Stimulated activated CD4-positive, alpha-beta T cell treated with anti-CD3 and anti-CD28 coated beads, Interleukin-15, amount 100 ng/mL, for 24 hours (primary cell): ENCODE measurements around the gene SRD5A3.
"Not testable (repeated sequence)": the region's sequence is repeated elsewhere in the genome, so short reads cannot be mapped to it uniquely, and the experiment has no call there.

Source experiments
- DNase-seq: peaks from one replicate; pipeline ENCODE4 v3.0.0-alpha.2; 2020

Gene SRD5A3

GRCh38 chr4:55347610-55348228, 1.7 kb downstream of the SRD5A3 start:
- DNase-seq: no peak

DNA sequence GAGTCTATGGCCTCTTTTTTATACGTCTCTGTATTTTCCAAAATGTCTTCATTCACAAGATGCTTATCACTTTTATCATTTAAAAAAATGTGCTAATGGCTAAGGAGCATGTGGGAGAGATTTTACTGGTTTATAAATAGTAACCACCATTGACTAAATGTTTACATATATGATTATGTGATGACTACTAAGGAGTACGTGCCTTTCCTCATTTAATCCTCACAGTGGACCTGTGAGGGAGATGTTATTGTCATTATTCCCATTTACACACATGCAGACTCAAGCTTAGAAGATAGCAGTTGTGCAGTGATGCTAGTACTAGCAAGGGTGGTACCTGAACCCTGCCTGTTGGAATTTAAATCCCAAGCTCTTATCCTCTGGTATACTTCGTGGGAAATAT, 2.4 kb downstream of the SRD5A3 start:
- DNase-seq: no peak

GRCh38 chr4:55350870-55351269, 4.8 kb downstream of the SRD5A3 start:
- DNase-seq: not testable (repeated sequence)

DNA sequence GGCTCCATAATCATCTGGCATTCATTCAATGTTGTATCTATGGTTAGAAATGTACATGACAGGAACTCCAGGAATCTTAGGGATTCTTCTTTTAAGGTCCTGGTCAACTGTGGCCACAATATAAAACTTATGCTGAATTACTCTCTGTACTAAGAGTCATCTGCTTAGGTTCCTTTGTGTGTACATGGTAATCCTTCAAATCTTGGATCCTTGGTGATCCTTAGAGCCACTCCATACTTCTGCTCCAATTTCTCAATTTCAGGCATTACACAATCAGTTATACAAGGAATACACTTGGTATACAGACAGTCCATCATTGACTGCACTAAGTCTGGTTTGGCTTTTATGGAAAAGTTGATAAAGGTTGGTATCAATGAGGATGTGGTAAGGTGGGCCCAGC, 5.8 kb downstream of the SRD5A3 start:
- DNase-seq: no peak

- no peak for DNase-seq
Measured at GRCh38 chr4:55352726-55353125, 6.7 kb downstream of the SRD5A3 start.

GRCh38 chr4:55353228-55353747, 7.2 kb downstream of the SRD5A3 start:
- not testable (repeated sequence) for DNase-seq

- DNase-seq: no peak
Measured at GRCh38 chr4:55354648-55355047, 8.6 kb downstream of the SRD5A3 start.

GRCh38 chr4:55355555-55355954, 9.5 kb downstream of the SRD5A3 start:
- no peak for DNase-seq

DNA sequence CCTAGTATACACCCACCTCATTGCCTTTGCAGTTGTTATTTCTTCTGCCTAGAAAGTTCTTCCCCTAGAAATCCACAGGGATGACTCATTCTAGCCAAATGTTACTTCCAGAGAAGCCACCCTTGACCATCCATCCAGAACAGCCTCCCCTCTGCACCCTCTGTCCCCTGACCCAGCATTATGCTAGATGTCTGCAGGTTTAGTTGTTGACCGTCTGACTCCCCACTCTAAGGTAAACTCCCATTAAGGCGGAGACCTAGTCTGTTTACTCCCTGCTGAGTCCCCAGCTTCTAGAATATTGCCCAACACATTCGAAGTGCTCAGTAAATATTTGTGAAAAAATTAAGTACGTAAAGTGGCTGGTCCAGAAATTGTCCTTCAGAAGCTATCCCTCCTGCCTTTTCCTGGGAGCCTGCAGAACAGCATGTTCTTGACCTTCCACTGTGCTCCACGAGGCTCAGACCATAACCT, 11.0 kb downstream of the SRD5A3 start:
- DNase-seq: no peak

DNA sequence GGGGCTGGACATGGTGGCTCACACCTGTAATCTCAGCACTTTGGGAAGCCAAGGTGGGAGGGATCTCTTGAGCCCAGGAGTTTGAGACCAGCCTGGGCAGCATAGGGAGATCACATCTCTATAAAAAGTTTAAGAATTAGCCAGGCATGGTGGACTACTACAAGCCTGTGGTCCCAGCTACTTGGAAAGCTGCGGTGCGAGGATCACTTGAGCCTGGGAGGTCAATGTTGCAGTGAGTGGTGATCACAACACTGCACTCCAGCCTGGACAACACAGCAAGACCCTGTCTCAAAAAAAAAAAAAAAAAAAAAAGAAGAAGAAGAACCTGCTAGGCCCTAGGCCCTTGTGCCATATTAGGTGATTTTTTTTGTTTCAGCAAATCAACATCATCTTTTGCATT, 12.2 kb downstream of the SRD5A3 start:
- DNase-seq: no peak

DNA sequence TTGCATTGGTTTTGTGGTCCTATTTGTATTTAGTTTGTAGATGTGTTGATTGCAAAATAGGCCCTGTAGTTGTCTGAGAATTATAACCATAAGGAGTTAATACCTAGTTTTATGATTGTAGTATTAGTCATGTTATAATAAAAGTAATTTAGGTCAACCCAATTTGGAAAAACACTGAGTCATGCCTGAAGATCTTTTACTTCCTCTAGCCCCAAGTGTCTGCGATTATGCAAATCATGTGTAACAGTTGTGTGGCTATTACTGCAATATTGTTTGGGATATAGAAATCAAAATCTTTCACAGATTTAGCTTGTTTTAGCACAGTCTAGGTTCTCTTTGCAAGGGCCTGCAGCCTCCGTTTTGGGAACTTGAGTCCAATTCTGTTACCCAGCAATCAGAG, 12.6 kb downstream of the SRD5A3 start:
- no peak for DNase-seq

GRCh38 chr4:55359397-55359916, 13.4 kb downstream of the SRD5A3 start:
- no peak for DNase-seq

GRCh38 chr4:55362938-55363337, 16.9 kb downstream of the SRD5A3 start:
- DNase-seq: peak; percentile 14

- DNase-seq: no peak
Measured at GRCh38 chr4:55363691-55364351, 17.8 kb downstream of the SRD5A3 start.

DNA sequence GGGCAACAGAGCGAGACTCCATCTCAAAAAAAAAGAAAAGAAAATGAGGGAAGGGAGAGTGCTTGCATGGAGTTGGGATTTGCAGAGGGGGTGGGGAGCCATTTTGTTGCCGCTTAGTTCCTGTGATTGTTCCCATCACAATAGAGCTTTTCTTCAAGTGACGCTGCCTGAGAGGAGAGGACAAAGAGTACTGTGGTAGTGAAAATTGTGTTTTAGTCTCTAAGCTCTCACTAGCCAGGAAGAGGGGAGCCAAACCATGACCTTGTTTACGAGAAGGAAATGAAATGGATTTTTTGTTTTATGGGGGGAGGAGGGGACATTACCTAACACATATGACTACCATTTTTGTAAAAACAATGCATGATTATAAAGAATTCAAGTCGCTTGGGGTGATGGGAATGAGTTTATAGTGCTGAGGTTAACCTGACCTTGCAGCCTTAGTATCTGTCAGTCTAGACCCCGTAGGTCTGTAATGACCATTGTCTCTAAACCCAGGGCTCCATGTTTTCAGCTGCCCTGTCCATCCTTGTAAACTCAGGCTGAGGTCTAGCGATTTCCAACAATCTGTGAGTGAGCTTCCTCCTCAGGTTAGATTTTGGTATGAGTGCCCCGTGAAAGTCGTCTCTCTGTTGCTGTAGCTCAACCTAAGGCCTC, 18.8 kb downstream of the SRD5A3 start:
- no peak for DNase-seq

DNA sequence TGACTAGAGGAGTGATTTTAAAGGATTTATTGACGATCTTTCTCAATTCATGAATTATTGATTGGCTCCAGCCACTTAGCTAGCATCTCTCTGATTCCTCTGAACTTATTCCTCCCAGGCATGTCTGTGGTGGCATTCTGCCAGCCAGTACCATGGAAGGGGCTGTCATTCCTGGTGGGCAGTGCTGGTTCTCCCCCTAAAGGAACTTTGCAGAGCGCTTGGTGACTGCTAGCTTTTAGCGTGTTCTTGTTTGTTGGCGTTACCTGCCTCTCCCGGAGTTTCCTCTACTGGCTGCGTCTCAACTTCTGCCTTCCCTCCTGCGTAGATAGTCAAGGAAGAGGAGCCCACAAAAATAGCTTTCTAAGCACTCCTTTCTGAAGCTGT, 19.3 kb downstream of the SRD5A3 start:
- DNase-seq: no peak

GRCh38 chr4:55366621-55367020, 20.6 kb downstream of the SRD5A3 start:
- DNase-seq: no peak

GRCh38 chr4:55367084-55367722, 21.2 kb downstream of the SRD5A3 start:
- no peak for DNase-seq

GRCh38 chr4:55369968-55370367, 23.9 kb downstream of the SRD5A3 start:
- no peak for DNase-seq

- no peak for DNase-seq
Measured at GRCh38 chr4:55372259-55372658, 26.2 kb downstream of the SRD5A3 start.

DNA sequence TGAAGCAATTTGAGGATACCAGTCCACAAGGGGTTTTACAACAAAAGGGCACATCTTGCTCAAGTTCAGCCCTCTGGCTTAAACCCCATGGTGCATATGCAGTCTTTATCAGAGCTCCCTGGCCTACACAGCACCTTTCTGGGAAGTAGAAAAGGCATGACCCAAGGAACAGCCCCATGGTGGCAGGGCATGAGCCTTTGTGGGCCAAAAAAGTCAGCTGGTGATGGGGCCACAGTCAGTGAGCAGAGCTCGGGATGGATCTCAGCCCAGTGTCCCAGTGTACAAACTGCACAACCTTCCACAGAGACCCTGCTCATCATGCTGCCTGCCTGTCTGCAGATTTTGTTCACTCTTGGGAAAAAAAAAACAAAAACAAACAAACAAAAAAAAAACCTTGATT, 27.4 kb downstream of the SRD5A3 start:
- no peak for DNase-seq

DNA sequence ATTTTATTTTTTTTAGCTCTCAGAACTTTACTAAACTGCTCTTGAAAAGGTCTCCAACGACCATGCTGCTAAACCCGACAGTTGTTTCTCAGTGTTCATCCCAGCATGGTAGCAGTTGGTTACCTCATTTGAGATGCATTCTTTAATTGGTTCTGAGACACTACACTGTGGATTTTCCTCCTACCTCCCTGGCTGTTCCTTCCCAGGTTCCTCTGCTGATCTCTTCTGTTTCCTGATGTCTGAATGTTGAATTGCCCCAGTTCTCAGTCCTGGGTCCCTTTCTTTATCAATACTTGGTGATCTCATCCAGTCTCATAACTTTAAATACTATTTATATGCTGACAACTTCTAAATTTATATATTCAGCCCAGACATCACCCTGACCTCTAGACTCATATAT, 30.7 kb downstream of the SRD5A3 start:
- DNase-seq: no peak
